HepG2 (cell line): ENCODE data around the gene IFNAR1.

Source experiments
- HNF4G ChIP-seq, 2 experiments: sonication (generic) in 1 of 2; formaldehyde crosslinking in 1 of 2; IDR thresholded peaks; 2 replicates each; pipeline versions ENCODE4 v1.4.0 to v1.6.1; 2011 to 2020; ENCODE audit warnings: borderline replicate concordance in 2 of 2, low read depth in 2 of 2, mild to moderate bottlenecking in 2 of 2, low read length in 1 of 2, missing genetic modification reagents in 1 of 2, moderate library complexity in 1 of 2
- HOXA9 ChIP-seq: sonication (generic); formaldehyde crosslinking; IDR thresholded peaks from 2 replicates; pipeline ENCODE4 v1.8.1; 2022; ENCODE audit warnings: missing genetic modification reagents, mild to moderate bottlenecking, moderate library complexity, borderline replicate concordance
- MYC ChIP-seq: sonication (generic); formaldehyde crosslinking; IDR thresholded peaks from 2 replicates; pipeline ENCODE4 v1.9.0; 2021; ENCODE audit warnings: missing genetic modification reagents, borderline replicate concordance
- ZNF275 ChIP-seq: sonication (generic); formaldehyde crosslinking; IDR thresholded peaks from 2 replicates; pipeline ENCODE4 v1.8.0; 2022; ENCODE audit warnings: missing genetic modification reagents, mild to moderate bottlenecking, inconsistent platforms, borderline replicate concordance
- ZNF703 ChIP-seq: sonication (generic); formaldehyde crosslinking; IDR thresholded peaks from 2 replicates; pipeline ENCODE4 v1.5.1; 2020; ENCODE audit warnings: missing genetic modification reagents, mild to moderate bottlenecking, moderate library complexity, borderline replicate concordance

- TF ChIP-seq MYC (CRISPR knock-in tag): no peak
- no peak for TF ChIP-seq HNF4G (IDR thresholded peaks at IDR 0.05; ENCODE audit: borderline replicate concordance, low read depth, low read length)
- TF ChIP-seq HNF4G (CRISPR knock-in tag; IDR thresholded peaks at IDR 0.05; ENCODE audit: borderline replicate concordance, low read depth): no peak
- TF ChIP-seq HOXA9 (CRISPR knock-in tag): no peak
- no peak for TF ChIP-seq ZNF275 (CRISPR knock-in tag)
- TF ChIP-seq ZNF703 (CRISPR knock-in tag): no peak
Observed at GRCh38 chr21:33387294-33387693, 62.5 kb downstream of the IFNAR1 start.
